BJ (cell line): ENCODE results near the gene LIMD2. TPM values are rescaled to one million over a fixed set of nuclear protein-coding genes. Genes with fewer than 3 reads are reported as not detected.

Source experiments
- CTCF ChIA-PET: fragments of 350-600 bp; formaldehyde crosslinking; extraction: SDS; loops from one replicate; lab custom pipeline; 2021; ENCODE audit warnings: antibody characterized with exemption, inconsistent platforms; lab: Yijun Ruan, JAX
- POLR2A ChIA-PET: fragments of 300-600 bp; sonication (Branson Sonifier 250); formaldehyde crosslinking; extraction: SDS; loops from one replicate; lab custom pipeline; 2021; ENCODE audit warnings: antibody characterized with exemption; lab: Charles Lee
- DNase-seq: peaks from one replicate; pipeline ENCODE4 v3.0.0-alpha.2; 2011; ENCODE audit warnings: low read depth
- H3K27me3 ChIP-seq: 2 replicates; pipeline ENCODE4 v1.6.0; 2011; ENCODE audit warnings: low read length; ENCODE audit not compliant: control insufficient read depth, insufficient read depth
- H3K36me3 ChIP-seq: 2 replicates; pipeline ENCODE4 v1.5.1; 2011; ENCODE audit warnings: low read length; ENCODE audit not compliant: control insufficient read depth, insufficient read depth
- H3K4me3 ChIP-seq: 2 replicates; pipeline ENCODE4 v1.5.1; 2011; ENCODE audit warnings: low read depth, mild to moderate bottlenecking, control low read depth, low read length
- CTCF ChIP-seq: IDR thresholded peaks from 2 replicates; pipeline ENCODE4 v1.5.1; 2011; ENCODE audit warnings: low read depth, mild to moderate bottlenecking, control low read depth, inconsistent platforms, low read length, moderate library complexity; ENCODE audit not compliant: insufficient read depth
- polyA plus RNA-seq: library from polyadenylated mRNA; depleted of rRNA; stranded (reverse); fragments of >200 nt; gene quantifications from 2 replicates; pipeline ENCODE4 v1.2.3, GENCODE V29; 2011; rRNA removed

Gene LIMD2
- polyA plus RNA-seq, 1 experiment: 13.8 TPM

GRCh38 chr17:63647936-63648335 is 52.0 kb downstream of the LIMD2 start:
- Histone ChIP-seq H3K36me3 (peaks cover 5% of the 10 kb centered on the region), H3K27me3 (no peaks in the 10 kb centered on the region), H3K4me3 (no peak overlapping the region)
- CTCF ChIA-PET: interaction anchor here (1.5 kb wide), 1 partner anchor 14 kb away, joined by 5 read pairs; no protein-coding TSS in a partner anchor
- no peak for TF ChIP-seq CTCF
- DNase-seq: no peak
- POLR2A ChIA-PET: no interaction called here

- no peak for DNase-seq
- H3K27me3 ChIP-seq: no peaks in the 10 kb centered on the region
- H3K36me3 ChIP-seq: peaks cover 4% of the 10 kb centered on the region; the same call in 1 of the 2 replicates
- TF ChIP-seq CTCF: no peak
- no peak overlapping the region for H3K4me3 ChIP-seq
- ChIA-PET POLR2A (no interaction called here), CTCF (interaction anchor here (1.5 kb wide), 1 partner anchor 14 kb away, joined by 5 read pairs; no protein-coding TSS in a partner anchor)
Observed at GRCh38 chr17:63647065-63647725, 52.7 kb downstream of the LIMD2 start.

GRCh38 chr17:63646488-63646806 is 53.5 kb downstream of the LIMD2 start:
- Histone ChIP-seq H3K27me3 (no peaks in the 10 kb centered on the region), H3K4me3 (no peak overlapping the region), H3K36me3 (peaks cover 4% of the 10 kb centered on the region; the same call in 1 of the 2 replicates)
- no peak for TF ChIP-seq CTCF
- ChIA-PET POLR2A (no interaction called here), CTCF (interaction anchor here (0.7 to 1.5 kb wide), 2 partner anchors 13 to 243 kb away, joined by 3 to 5 read pairs; no protein-coding TSS in a partner anchor)
- DNase-seq: no peak

Other genes starting within 250 kb of the LIMD2 start
- gene ACE, start 223.1 kb downstream of the LIMD2 start, polyA plus RNA-seq: 1.9 and 3.1 TPM in 2 replicates
- gene KCNH6, start 176.8 kb downstream of the LIMD2 start, polyA plus RNA-seq: 0.04 and 0.10 TPM in 2 replicates
- 24.8 and 57.4 TPM in 2 replicates for gene DCAF7, start 149.6 kb downstream of the LIMD2 start, polyA plus RNA-seq
- 19.5 and 23.5 TPM in 2 replicates for gene TACO1, start 99.2 kb downstream of the LIMD2 start, polyA plus RNA-seq
- 20.2 and 32.5 TPM in 2 replicates for gene MAP3K3, start 77.7 kb downstream of the LIMD2 start, polyA plus RNA-seq
- 21.0 and 30.9 TPM in 2 replicates for gene STRADA, start 41.7 kb upstream of the LIMD2 start, polyA plus RNA-seq
- gene CCDC47, start 73.5 kb upstream of the LIMD2 start, polyA plus RNA-seq: 31.4 and 55.3 TPM in 2 replicates
- 56.3 and 99.3 TPM in 2 replicates for gene DDX42, start 74.0 kb upstream of the LIMD2 start, polyA plus RNA-seq
- 149 and 151 TPM in 2 replicates for gene PSMC5, start 127.3 kb upstream of the LIMD2 start, polyA plus RNA-seq
- gene FTSJ3, start 127.5 kb upstream of the LIMD2 start, polyA plus RNA-seq: 36.3 and 42.1 TPM in 2 replicates
- 57.6 and 80.0 TPM in 2 replicates for gene SMARCD2, start 142.6 kb upstream of the LIMD2 start, polyA plus RNA-seq
- not detected in 2 replicates for gene CSH2, start 173.6 kb upstream of the LIMD2 start, polyA plus RNA-seq
- gene GH2, start 181.8 kb upstream of the LIMD2 start, polyA plus RNA-seq: not detected in 2 replicates
- gene CSH1, start 196.4 kb upstream of the LIMD2 start, polyA plus RNA-seq: not detected in 2 replicates
- not detected in 2 replicates for gene CSHL1, start 211.1 kb upstream of the LIMD2 start, polyA plus RNA-seq
- gene GH1, start 218.7 kb upstream of the LIMD2 start, polyA plus RNA-seq: not detected in 2 replicates
- gene CD79B, start 232.2 kb upstream of the LIMD2 start, polyA plus RNA-seq: 0.36 and 0.58 TPM in 2 replicates